HG03064 (cell line): ENCODE measurements around the gene NFKBIB.
"Not testable (repeated sequence)": the region's sequence is repeated elsewhere in the genome, so short reads cannot be mapped to it uniquely, and the experiment has no call there.

Experiments
- ATAC-seq: cut with Tn5 transposase; IDR thresholded peaks from one replicate; pipeline ENCODE4 v1.9.1; 2021; ENCODE audit warnings: low read depth; ENCODE audit not compliant: unreplicated experiment

The NFKBIB gene

DNA sequence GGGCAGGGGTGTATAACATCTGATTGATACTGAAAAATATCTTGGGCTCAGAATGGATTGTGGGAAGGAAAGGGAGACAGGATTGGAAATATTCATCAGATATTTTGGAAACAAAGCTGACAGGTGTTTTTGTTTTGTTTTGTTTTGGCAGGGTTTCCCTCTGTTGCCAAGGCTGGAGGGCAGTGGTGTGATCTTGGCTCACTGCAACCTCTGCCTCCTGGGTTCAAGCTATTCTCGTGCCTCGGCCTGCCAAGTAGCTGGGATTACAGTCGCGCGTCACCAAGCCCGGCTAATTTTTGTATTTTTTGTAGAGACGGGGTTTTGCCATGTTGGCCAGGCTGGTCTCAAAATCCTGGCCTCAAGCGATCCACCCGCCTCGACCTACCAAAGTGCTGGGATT, 26.4 kb upstream of the NFKBIB start:
- not testable (repeated sequence) for ATAC-seq

DNA sequence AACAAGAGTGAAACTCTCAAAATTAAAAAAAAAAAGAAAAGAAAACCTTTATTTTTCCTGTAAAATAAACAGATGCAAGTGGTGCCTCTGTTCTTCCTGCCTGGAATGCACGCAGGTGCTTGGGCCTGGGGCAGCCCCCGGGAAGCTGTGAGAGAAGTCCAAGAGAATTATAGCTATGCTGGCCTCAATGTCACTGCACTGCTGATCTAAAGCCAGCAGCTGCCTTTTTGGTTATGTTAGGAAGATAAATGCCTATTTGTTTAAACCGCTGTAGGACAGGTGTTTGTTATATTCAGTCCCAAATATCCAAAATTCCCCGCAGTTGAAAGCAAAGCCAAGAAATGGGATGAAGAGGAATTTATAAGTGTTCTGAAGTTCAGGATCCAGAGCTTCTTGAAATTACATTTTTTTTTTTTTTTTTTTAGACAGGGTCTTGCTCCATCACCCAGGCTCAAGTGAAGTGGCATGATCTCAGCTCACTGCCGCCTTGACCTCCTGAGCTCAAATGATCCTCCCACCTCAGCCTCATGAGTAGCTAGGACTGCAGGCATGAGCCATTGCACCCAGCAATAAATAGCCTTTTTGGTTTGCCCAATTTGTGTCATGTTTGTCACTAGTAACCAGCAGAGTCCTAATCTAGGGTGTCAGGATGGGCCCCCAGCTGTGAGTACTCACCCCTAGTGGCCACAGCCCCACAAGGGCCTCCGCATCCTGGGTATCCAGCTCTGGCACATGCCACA, 23.9 kb upstream of the NFKBIB start:
- no peak for ATAC-seq

DNA sequence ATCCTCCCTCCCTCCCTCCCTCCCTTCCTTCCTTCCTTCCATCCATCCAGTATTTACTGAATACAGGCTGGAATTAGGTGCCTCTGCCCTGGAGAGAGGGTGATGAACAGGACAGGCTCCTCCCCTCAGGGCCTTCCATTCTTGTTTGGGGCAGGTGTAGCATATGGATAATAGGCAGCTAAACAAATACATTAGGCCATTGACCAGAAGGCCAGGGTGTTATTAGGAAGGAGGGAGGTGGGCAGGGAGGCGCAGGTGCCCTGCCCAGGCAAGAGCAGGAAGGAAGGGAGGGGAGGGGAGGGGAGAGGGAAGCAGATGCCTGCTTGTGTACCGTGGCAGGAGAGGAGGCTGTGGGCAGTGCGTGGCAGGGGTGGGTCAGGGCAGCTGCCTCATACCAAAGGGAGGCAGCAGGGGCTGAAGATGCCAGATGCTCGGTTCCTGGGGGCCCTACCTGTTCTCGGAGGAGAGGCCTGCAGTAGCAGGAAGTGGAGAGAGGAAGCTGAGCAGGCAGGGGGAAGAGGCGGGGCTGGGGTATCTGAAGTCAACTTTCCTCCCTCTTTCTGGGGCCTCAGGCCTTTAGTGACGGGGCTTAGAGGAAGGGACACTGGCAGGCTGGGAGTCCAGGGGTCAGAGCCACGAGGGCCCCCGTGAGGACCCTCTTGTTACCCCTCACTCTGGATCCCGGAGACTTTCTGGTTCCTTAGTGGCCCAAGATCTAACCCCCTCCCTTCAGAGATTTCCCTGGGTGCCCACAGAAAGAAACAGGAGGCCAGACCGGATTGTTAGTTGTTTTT, 21.8 kb upstream of the NFKBIB start, which contains the start of gene RINL:
TSS of gene RINL (minus strand) at position 495 of the 794 bp plus-strand sequence. CDS start 1,533 bp downstream, outside the sequence.
- ATAC-seq = no peak

DNA sequence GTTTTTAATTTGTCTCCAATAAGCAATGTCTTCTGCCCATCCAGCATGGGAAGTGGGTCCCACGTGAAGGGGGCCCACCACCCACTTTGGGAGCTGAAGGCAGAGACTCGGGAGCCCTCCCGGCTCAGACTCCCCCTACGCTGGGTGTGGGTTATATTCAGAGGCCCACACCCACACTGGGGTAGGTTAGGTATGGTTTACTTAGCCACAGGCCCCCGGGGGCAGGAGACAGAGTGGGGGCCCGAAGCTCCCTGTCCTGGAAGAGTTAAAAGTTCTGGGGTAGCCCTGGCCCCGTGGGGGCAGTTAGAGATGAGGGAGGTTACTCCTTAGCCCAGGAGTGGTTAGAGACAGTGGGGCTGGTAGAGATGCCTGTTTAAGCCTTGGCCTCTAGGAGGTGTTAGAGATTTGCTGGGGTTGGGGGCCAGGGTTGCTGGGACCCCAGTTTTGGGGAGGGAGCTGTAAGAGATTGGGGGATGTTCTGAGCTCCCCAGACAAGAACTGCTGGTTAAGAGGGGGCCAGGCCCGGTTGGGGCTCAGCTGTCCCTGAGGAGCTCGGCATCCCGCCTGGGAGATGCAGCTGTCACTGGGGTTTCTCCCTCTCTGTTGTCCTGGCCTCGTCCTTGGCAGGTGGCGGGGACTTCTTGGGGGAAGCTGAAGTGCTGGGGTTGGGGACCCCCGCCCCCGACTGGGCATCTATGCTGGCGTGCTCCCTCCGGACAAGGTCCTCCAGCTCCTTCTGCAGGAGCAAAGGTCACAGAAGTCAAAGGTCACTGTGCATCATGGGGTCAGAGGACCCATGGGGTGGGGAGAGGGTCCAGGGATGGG, 21.0 kb upstream of the NFKBIB start:
- no peak for ATAC-seq

- ATAC-seq = no peak
Measured at GRCh38 chr19:38879400-38879751, 20.4 kb upstream of the NFKBIB start.

DNA sequence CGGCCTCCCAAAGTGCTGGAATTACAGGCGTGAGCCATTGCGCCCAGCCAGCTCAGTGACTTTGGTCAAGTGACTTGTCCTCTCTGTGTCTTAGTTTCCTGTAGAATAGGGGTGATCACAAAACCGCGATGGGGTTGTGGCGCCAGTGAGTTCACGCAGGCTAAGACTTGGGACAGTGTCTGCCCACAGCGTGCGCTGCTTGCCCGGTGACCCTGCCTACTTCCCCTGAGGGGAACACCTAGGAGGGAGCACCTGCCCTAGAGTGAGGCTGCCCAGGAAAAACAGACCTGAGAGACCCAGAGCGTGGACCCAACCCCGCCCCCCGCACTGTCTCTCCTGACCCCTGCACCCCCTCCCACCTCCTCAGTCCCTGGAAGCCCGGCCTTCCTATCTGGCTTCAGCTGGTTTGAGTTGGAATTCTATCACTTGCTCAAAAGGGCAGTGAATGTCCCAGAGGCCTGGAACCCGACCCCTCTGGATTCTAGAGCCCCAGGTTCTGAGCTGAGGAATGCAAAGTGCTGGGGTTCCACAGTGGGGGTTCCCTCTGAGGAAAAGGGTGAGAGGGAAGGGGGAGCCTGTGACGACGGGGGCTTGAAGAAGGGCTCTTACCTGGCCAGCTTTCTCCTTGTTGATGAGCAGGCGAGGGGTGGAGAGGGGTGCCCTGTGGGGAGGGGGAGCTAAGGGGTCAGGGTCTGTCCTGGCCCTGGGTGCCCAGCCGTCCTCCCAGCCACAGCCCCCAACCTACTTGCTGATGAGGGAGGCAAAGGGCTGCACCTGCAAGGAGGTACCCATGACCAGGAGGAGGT, 19.5 kb upstream of the NFKBIB start:
- ATAC-seq = no peak

GRCh38 chr19:38880882-38881609, 18.7 kb upstream of the NFKBIB start:
- no peak for ATAC-seq

DNA sequence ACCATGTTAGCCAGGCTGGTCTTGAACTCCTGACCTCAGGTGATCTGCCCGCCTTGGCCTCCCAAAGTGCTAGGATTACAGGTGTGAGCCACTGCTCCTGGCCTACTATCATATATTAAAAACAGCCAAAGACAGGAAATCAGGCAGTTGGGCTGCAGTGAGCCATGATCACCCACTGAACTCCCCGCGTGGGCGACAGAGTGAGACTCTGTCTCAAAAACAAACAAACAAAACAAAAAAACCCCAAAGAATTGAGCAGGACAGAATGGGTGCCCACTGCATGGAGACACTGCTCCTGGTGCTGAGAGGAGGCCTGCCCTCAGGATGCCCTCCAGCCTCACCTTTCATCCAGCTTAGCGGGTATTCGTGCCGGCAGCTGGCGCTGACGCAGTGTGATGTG, 16.5 kb upstream of the NFKBIB start:
- ATAC-seq = no peak

- not testable (repeated sequence) for ATAC-seq
Measured at GRCh38 chr19:38884691-38885090, 15.1 kb upstream of the NFKBIB start.

DNA sequence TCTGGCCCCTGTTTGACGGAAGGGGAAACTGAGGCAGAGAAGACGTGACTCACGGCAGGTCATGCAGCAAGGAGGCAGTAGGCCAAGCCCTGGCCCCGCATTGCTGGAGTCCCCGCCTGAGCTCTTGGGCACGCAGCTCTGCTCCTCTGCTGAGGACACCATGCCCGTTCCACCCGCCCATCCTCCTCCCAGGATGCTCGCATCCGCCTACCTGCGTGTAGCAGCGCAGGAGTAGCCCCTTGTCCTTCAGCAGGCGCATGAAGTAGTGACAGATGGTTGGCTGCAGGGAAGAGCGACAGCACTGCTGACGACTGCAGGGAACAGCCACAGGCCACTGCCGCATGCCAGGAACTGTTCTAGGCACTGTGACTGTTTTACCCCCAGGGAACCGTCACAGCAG, 10.9 kb upstream of the NFKBIB start:
- no peak for ATAC-seq

- ATAC-seq = no peak
Measured at GRCh38 chr19:38889803-38890202, 10.0 kb upstream of the NFKBIB start.

GRCh38 chr19:38890686-38891085, 9.1 kb upstream of the NFKBIB start:
- no peak for ATAC-seq

DNA sequence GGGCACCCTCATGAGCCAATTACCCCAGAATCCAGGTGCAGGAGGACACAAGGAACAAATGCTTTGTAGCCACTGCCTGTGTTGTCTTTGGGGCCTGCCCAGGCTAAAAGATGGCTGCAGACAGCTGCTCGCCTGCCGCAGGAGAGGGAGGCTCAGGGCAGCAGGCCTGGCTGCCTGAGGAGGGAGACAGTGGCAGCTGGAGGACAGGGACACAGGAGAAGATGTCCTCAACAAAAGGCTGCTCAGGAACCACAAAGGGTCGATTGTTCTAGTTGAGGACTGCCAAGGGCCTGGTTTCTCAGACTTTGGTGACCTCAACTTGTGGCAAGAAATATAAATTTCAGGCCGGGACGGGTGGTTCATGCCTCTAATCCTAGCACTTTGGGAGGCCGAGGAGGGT, 8.0 kb upstream of the NFKBIB start:
- no peak for ATAC-seq

DNA sequence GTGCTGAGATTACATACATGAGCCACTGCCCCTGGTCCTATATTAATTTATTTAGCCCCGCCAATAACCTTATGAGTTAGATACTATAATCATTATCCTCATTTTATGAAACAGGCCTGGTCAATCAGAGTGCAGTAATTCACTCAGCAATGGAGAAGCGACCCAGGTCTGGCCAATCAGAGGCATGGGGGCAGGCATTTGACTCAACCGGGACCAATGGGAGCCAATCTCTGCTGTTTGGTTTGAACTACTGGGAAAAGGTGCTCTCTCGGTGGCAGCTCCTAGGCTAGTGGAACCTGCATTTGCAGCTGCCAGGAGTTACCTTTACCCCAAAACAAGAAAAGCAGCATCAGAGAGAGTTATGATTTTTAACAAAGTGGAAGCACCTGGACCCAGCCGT, 6.9 kb upstream of the NFKBIB start:
- no peak for ATAC-seq

- ATAC-seq = no peak
Measured at GRCh38 chr19:38893341-38893771, 6.4 kb upstream of the NFKBIB start.

- no peak for ATAC-seq
Measured at GRCh38 chr19:38894968-38895367, 4.8 kb upstream of the NFKBIB start.

- no peak for ATAC-seq
Measured at GRCh38 chr19:38898788-38899446, 852 bp upstream of the NFKBIB start.

GRCh38 chr19:38900202-38900629, 447 bp downstream of the NFKBIB start:
- ATAC-seq = no peak

DNA sequence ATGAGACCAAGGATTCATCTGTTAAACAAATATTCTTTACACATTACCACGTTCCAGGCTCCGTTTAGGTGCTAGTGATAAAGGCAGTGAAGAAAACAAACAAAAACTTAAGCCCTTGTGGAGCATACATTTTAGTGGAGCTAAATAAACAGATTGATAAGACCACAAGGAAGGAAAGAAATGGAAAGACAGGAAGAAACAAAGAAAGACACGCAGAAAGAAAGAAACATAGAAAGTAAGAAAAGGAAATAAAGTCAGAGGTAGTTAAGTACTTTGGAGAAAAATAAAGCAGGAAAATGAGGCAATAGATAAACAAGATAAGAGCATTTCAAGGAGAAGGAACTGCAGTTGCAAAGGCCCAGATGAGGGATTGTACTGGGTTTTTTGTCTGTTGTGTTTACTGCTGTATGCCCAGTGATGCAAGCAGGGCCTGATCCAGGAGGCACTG, 998 bp downstream of the NFKBIB start:
- no peak for ATAC-seq
